Measurements from ENCODE around the gene PPP1R12B.
"Not testable (repeated sequence)": the region's sequence is repeated elsewhere in the genome, so short reads cannot be mapped to it uniquely, and the experiment has no call there.

The PPP1R12B gene

DNA sequence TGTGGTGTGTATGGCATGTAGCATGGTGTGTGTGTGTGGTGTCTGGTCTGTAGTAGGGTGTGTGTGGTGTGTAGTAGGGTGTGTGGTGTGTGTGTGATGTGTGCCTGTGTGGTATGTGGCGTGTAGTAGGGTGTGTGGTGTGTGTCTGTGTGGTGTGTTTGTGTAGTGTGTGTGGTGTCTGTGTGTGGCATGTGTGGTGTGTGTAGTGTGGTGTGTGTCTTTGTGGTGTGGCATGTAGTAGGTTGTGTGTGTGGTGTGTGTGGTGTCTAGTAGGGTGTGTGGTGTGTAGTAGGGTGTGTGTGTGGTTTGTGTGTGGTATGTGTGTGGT is 276.2 kb downstream of the PPP1R12B start:
- Histone ChIP-seq H3K27ac (ENCODE audit: low read depth, low read length) (no peak overlapping the region), H3K4me1 (ENCODE audit: control insufficient read depth in 1 of 2, insufficient read depth in 2 of 2, low read length in 2 of 2) (peaks cover 0 to 2% of the 10 kb centered on the region in 2 donors), H3K9me3 (ENCODE audit: control insufficient read depth in 1 of 2, low read length in 2 of 2) (no peaks in the 10 kb centered on the region), H3K27me3 (ENCODE audit: control insufficient read depth in 1 of 2, insufficient read depth in 2 of 2, low read length in 2 of 2) (no peaks in the 10 kb centered on the region), H3K36me3 (ENCODE audit: control insufficient read depth in 1 of 2, insufficient read depth in 2 of 2, low read length in 2 of 2) (no peaks in the 10 kb centered on the region), H3K4me3 (ENCODE audit: low read depth in 1 of 2, low read length in 2 of 2) (no peak overlapping the region), H3K9ac (ENCODE audit: low read depth in 1 of 2, low read length in 2 of 2) (no peak overlapping the region)

GRCh38 chr1:202625416-202626360 is 277.2 kb downstream of the PPP1R12B start:
- no peak overlapping the region for H3K9ac ChIP-seq (ENCODE audit: low read depth in 1 of 2, low read length in 2 of 2)
- no peaks in the 10 kb centered on the region for H3K27me3 ChIP-seq (ENCODE audit: control insufficient read depth in 1 of 2, insufficient read depth in 2 of 2, low read length in 2 of 2)

DNA sequence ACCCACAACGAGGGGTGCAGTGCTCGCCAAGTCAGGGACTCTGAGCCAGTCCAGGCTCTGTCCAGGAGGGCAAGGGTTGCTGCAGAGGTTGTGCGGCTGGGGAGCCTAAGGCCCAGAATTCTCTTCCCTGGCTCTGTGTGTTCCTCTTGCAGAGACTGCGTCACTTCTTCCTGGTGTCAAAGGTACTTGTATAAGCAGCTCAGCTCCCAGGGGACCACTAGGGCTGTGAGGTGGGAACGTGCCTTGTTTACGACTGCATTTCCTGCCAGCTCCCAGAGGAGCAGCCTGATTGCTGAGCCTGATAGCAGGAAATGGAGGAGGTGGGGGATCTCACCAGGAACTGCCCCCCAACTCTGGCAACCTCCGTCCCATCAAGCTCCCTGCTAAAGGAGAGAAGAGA is 278.5 kb downstream of the PPP1R12B start:
- not testable (repeated sequence) for H3K4me3 ChIP-seq (ENCODE audit: low read depth in 1 of 2, low read length in 2 of 2); H3K9me3 ChIP-seq (ENCODE audit: control insufficient read depth in 1 of 2, low read length in 2 of 2); H3K36me3 ChIP-seq (ENCODE audit: control insufficient read depth in 1 of 2, insufficient read depth in 2 of 2, low read length in 2 of 2); H3K27ac ChIP-seq (ENCODE audit: low read depth, low read length); H3K4me1 ChIP-seq (ENCODE audit: control insufficient read depth in 1 of 2, insufficient read depth in 2 of 2, low read length in 2 of 2); H3K9ac ChIP-seq (ENCODE audit: low read depth in 1 of 2, low read length in 2 of 2); H3K27me3 ChIP-seq (ENCODE audit: control insufficient read depth in 1 of 2, insufficient read depth in 2 of 2, low read length in 2 of 2)

More at GRCh38 chr1:202625416-202626360, 277.2 kb downstream of the PPP1R12B start:
- Histone ChIP-seq H3K9me3 (ENCODE audit: control insufficient read depth in 1 of 2, low read length in 2 of 2) (no peaks in the 10 kb centered on the region), H3K4me1 (ENCODE audit: control insufficient read depth in 1 of 2, insufficient read depth in 2 of 2, low read length in 2 of 2) (peaks cover 0 to 2% of the 10 kb centered on the region in 2 donors), H3K36me3 (ENCODE audit: control insufficient read depth in 1 of 2, insufficient read depth in 2 of 2, low read length in 2 of 2) (no peaks in the 10 kb centered on the region), H3K4me3 (ENCODE audit: low read depth in 1 of 2, low read length in 2 of 2) (no peak overlapping the region), H3K27ac (ENCODE audit: low read depth, low read length) (no peak overlapping the region)

DNA sequence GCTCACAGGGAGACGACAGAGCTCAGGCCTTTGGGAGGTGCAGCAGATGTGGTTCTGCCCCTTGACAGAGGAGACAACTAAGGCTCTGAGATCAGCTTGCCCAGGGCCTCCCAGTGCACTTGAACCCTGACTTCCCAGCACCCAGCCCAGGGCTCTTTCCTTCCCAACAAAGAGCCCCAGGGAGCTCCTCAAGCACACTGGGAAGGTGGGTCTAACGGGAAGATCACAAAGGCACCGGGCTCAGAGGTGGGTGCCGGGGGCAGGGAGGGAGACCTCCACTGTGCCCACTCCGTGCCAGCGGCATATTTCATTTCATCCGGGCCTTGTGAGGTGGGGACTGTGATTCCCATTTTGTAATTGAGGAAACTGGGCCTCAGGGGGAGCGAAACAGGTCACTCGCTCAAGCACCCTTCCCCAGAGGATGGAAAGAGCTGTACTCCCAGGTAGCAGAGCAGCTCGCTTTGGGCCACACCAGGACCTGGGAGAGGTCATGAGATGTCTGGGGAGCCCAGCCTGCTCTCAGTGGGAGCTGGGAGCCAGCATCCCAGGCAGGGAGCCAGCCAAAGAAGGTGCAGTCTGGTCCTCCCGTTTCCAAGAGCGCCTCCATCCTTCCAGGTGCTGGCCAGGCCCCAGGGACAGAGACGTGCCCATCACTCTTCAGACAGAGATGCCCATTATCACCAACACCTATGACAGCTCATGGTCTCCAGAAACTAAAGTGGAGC is 279.5 kb downstream of the PPP1R12B start:
- Histone ChIP-seq H3K27ac (ENCODE audit: low read depth, low read length) (no peak overlapping the region), H3K36me3 (ENCODE audit: control insufficient read depth in 1 of 2, insufficient read depth in 2 of 2, low read length in 2 of 2) (no peaks in the 10 kb centered on the region), H3K4me1 (ENCODE audit: control insufficient read depth in 1 of 2, insufficient read depth in 2 of 2, low read length in 2 of 2) (peaks cover 0 to 2% of the 10 kb centered on the region in 2 donors), H3K9ac (ENCODE audit: low read depth in 1 of 2, low read length in 2 of 2) (no peak overlapping the region), H3K9me3 (ENCODE audit: control insufficient read depth in 1 of 2, low read length in 2 of 2) (no peaks in the 10 kb centered on the region), H3K4me3 (ENCODE audit: low read depth in 1 of 2, low read length in 2 of 2) (no peak overlapping the region), H3K27me3 (ENCODE audit: control insufficient read depth in 1 of 2, insufficient read depth in 2 of 2, low read length in 2 of 2) (no peaks in the 10 kb centered on the region)

- Histone ChIP-seq H3K27me3 (ENCODE audit: control insufficient read depth in 1 of 2, insufficient read depth in 2 of 2, low read length in 2 of 2) (no peaks in the 10 kb centered on the region), H3K4me1 (ENCODE audit: control insufficient read depth in 1 of 2, insufficient read depth in 2 of 2, low read length in 2 of 2) (peaks cover 0 to 2% of the 10 kb centered on the region in 2 donors), H3K36me3 (ENCODE audit: control insufficient read depth in 1 of 2, insufficient read depth in 2 of 2, low read length in 2 of 2) (no peaks in the 10 kb centered on the region), H3K4me3 (ENCODE audit: low read depth in 1 of 2, low read length in 2 of 2) (no peak overlapping the region), H3K9me3 (ENCODE audit: control insufficient read depth in 1 of 2, low read length in 2 of 2) (no peaks in the 10 kb centered on the region), H3K27ac (ENCODE audit: low read depth, low read length) (no peak overlapping the region), H3K9ac (ENCODE audit: low read depth in 1 of 2, low read length in 2 of 2) (no peak overlapping the region)
Measured at GRCh38 chr1:202628646-202629215, 280.2 kb downstream of the PPP1R12B start.

- not testable (repeated sequence) for H3K9me3 ChIP-seq (ENCODE audit: control insufficient read depth in 1 of 2, low read length in 2 of 2); H3K27me3 ChIP-seq (ENCODE audit: control insufficient read depth in 1 of 2, insufficient read depth in 2 of 2, low read length in 2 of 2); H3K36me3 ChIP-seq (ENCODE audit: control insufficient read depth in 1 of 2, insufficient read depth in 2 of 2, low read length in 2 of 2); H3K4me1 ChIP-seq (ENCODE audit: control insufficient read depth in 1 of 2, insufficient read depth in 2 of 2, low read length in 2 of 2); H3K27ac ChIP-seq (ENCODE audit: low read depth, low read length); H3K4me3 ChIP-seq (ENCODE audit: low read depth in 1 of 2, low read length in 2 of 2); H3K9ac ChIP-seq (ENCODE audit: low read depth in 1 of 2, low read length in 2 of 2)
Measured at GRCh38 chr1:202629257-202629811, 280.8 kb downstream of the PPP1R12B start.

DNA sequence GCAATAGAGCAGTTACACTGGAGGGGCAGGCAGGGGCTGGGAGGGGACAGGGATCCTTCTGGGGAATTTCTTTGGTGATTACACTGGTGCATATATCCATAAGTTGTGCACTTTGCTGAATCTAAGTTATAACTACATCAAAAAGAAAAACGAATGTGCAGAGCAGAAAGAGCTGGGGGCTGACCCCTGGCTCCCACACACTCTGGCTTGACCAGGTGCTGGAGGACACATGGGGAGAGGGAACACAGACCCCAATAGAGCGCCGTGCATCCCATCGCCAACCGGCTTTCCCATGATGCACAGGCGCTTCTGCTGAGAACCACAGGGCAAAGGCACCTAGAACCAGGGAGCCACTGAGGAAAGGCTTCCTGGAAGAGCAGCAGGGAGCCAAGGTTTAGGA is 281.6 kb downstream of the PPP1R12B start:
- not testable (repeated sequence) for H3K27ac ChIP-seq (ENCODE audit: low read depth, low read length); H3K4me1 ChIP-seq (ENCODE audit: control insufficient read depth in 1 of 2, insufficient read depth in 2 of 2, low read length in 2 of 2); H3K4me3 ChIP-seq (ENCODE audit: low read depth in 1 of 2, low read length in 2 of 2); H3K27me3 ChIP-seq (ENCODE audit: control insufficient read depth in 1 of 2, insufficient read depth in 2 of 2, low read length in 2 of 2); H3K9ac ChIP-seq (ENCODE audit: low read depth in 1 of 2, low read length in 2 of 2); H3K9me3 ChIP-seq (ENCODE audit: control insufficient read depth in 1 of 2, low read length in 2 of 2); H3K36me3 ChIP-seq (ENCODE audit: control insufficient read depth in 1 of 2, insufficient read depth in 2 of 2, low read length in 2 of 2)

GRCh38 chr1:202630541-202630940 is 282.0 kb downstream of the PPP1R12B start:
- Histone ChIP-seq H3K27me3 (ENCODE audit: control insufficient read depth in 1 of 2, insufficient read depth in 2 of 2, low read length in 2 of 2) (no peaks in the 10 kb centered on the region), H3K4me1 (ENCODE audit: control insufficient read depth in 1 of 2, insufficient read depth in 2 of 2, low read length in 2 of 2) (peaks cover 0 to 2% of the 10 kb centered on the region in 2 donors), H3K27ac (ENCODE audit: low read depth, low read length) (no peak overlapping the region), H3K9me3 (ENCODE audit: control insufficient read depth in 1 of 2, low read length in 2 of 2) (no peaks in the 10 kb centered on the region), H3K9ac (ENCODE audit: low read depth in 1 of 2, low read length in 2 of 2) (no peak overlapping the region), H3K4me3 (ENCODE audit: low read depth in 1 of 2, low read length in 2 of 2) (no peak overlapping the region), H3K36me3 (ENCODE audit: control insufficient read depth in 1 of 2, insufficient read depth in 2 of 2, low read length in 2 of 2) (no peaks in the 10 kb centered on the region)

- H3K9ac ChIP-seq (ENCODE audit: low read depth in 1 of 2, low read length in 2 of 2), result no peak overlapping the region
- peaks cover 0 to 2% of the 10 kb centered on the region in 2 donors for H3K4me1 ChIP-seq (ENCODE audit: control insufficient read depth in 1 of 2, insufficient read depth in 2 of 2, low read length in 2 of 2)
- no peaks in the 10 kb centered on the region for H3K9me3 ChIP-seq (ENCODE audit: control insufficient read depth in 1 of 2, low read length in 2 of 2)
- H3K27me3 ChIP-seq (ENCODE audit: control insufficient read depth in 1 of 2, insufficient read depth in 2 of 2, low read length in 2 of 2), result no peaks in the 10 kb centered on the region
- no peaks in the 10 kb centered on the region for H3K36me3 ChIP-seq (ENCODE audit: control insufficient read depth in 1 of 2, insufficient read depth in 2 of 2, low read length in 2 of 2)
- no peak overlapping the region for H3K4me3 ChIP-seq (ENCODE audit: low read depth in 1 of 2, low read length in 2 of 2)
- H3K27ac ChIP-seq (ENCODE audit: low read depth, low read length), result no peak overlapping the region
Measured at GRCh38 chr1:202631076-202631923, 282.8 kb downstream of the PPP1R12B start.

Measured in duodenal mucosa (tissue), 2 donors.